ENCODE data around the gene DLD. TPM values are rescaled to one million over a fixed set of nuclear protein-coding genes. Genes with fewer than 3 reads are reported as not detected.

Gene DLD
- total and polyA plus RNA-seq, 2 of the 13 experiments (the other 11 are each of a cell fraction or from before 2014, with no cell fraction given): 56.8 to 95.2 TPM

GRCh38 chr7:107967420-107967819, 76.4 kb downstream of the DLD start (continued):
- TF ChIP-seq NBN (conservative IDR thresholded peaks at IDR 0.05) (no peak), NAIF1 (CRISPR knock-in tag; IDR thresholded peaks at IDR 0.05; ENCODE audit: borderline replicate concordance) (no peak), ARHGAP35 (CRISPR knock-in tag; IDR thresholded peaks at IDR 0.05; ENCODE audit: borderline replicate concordance) (no peak), NONO (IDR thresholded peaks at IDR 0.05) (no peak), NONO (CRISPR knock-in tag; conservative IDR thresholded peaks at IDR 0.05) (no peak), CBX1 (IDR thresholded peaks at IDR 0.05; ENCODE audit: low read depth) (no peak), ZNF629 (CRISPR knock-in tag; conservative IDR thresholded peaks at IDR 0.05) (peak; percentile 53; the same call in 1 of the 2 replicates), ZC3H4 (CRISPR knock-in tag; IDR thresholded peaks at IDR 0.05; ENCODE audit: borderline replicate concordance) (no peak), GABPA (IDR thresholded peaks at IDR 0.05; ENCODE audit: low read depth, low read length) (no peak), GABPA (CRISPR knock-in tag; IDR thresholded peaks at IDR 0.05; ENCODE audit: low read depth) (no peak), ZBTB7A (CRISPR knock-in tag; IDR thresholded peaks at IDR 0.05) (no peak), ZNF343 (CRISPR knock-in tag; IDR thresholded peaks at IDR 0.05) (no peak), KDM3A (CRISPR knock-in tag; IDR thresholded peaks at IDR 0.05; ENCODE audit: low read depth) (no peak), ZSCAN22 (CRISPR knock-in tag; IDR thresholded peaks at IDR 0.05) (no peak), RXRA (CRISPR knock-in tag; IDR thresholded peaks at IDR 0.05) (no peak), REL (CRISPR knock-in tag; conservative IDR thresholded peaks at IDR 0.05) (no peak), LBX2 (CRISPR knock-in tag; IDR thresholded peaks at IDR 0.05; ENCODE audit: borderline replicate concordance) (no peak), TBX3 (IDR thresholded peaks at IDR 0.05; ENCODE audit: borderline replicate concordance) (peak; percentile 86), ZNF362 (CRISPR knock-in tag; IDR thresholded peaks at IDR 0.05; ENCODE audit: borderline replicate concordance) (no peak; the same call in 1 of the 2 replicates), KDM5A (IDR thresholded peaks at IDR 0.05; ENCODE audit: borderline replicate concordance, low read length) (no peak), ZSCAN20 (CRISPR knock-in tag; IDR thresholded peaks at IDR 0.05; ENCODE audit: borderline replicate concordance) (no peak), ZHX1 (CRISPR knock-in tag; IDR thresholded peaks at IDR 0.05; ENCODE audit: low read depth) (no peak), ZNF782 (CRISPR knock-in tag; IDR thresholded peaks at IDR 0.05; ENCODE audit: borderline replicate concordance) (no peak), ZSCAN30 (CRISPR knock-in tag; IDR thresholded peaks at IDR 0.05) (no peak), FUBP1 (CRISPR knock-in tag; IDR thresholded peaks at IDR 0.05; ENCODE audit: borderline replicate concordance) (no peak), GTF3A (CRISPR knock-in tag; conservative IDR thresholded peaks at IDR 0.05) (no peak), KLF6 (CRISPR knock-in tag; IDR thresholded peaks at IDR 0.05) (no peak), ZNF180 (CRISPR knock-in tag; IDR thresholded peaks at IDR 0.05; ENCODE audit: borderline replicate concordance, low read depth) (no peak)

All from HepG2 (cell line).